ENCODE measurements around the gene PLEKHJ1. TPM values are rescaled to one million over a fixed set of nuclear protein-coding genes. Genes with fewer than 3 reads are reported as not detected.

PLEKHJ1 gene
- total and polyA plus RNA-seq, 2 of the 13 experiments (the other 11 are each of a cell fraction or from before 2014, with no cell fraction given): 70.5 to 130 TPM

- TF ChIP-seq ZMYM3 (CRISPR knock-in tag; IDR thresholded peaks at IDR 0.05): no peak; the same call in 1 of the 2 replicates
- TF ChIP-seq ZNF160 (CRISPR knock-in tag; IDR thresholded peaks at IDR 0.05): no peak
- TF ChIP-seq CEBPB (IDR thresholded peaks at IDR 0.05; ENCODE audit: borderline replicate concordance, low read depth, low read length): no peak
- TF ChIP-seq NCOR1 (IDR thresholded peaks at IDR 0.05; ENCODE audit: borderline replicate concordance, low read length): no peak
- TF ChIP-seq JUND (CRISPR knock-in tag; IDR thresholded peaks at IDR 0.05): no peak
- TF ChIP-seq GATAD1 (CRISPR knock-in tag; IDR thresholded peaks at IDR 0.05): no peak
- TF ChIP-seq PHF5A (CRISPR knock-in tag; IDR thresholded peaks at IDR 0.05; ENCODE audit: low read depth, unreplicated experiment): no peak
- no peak; the same call in 1 of the 2 replicates for TF ChIP-seq NRL (CRISPR knock-in tag; IDR thresholded peaks at IDR 0.05; ENCODE audit: borderline replicate concordance)
- TF ChIP-seq MEIS2 (CRISPR knock-in tag; IDR thresholded peaks at IDR 0.05): no peak
- no peak for TF ChIP-seq KDM4B (CRISPR knock-in tag; IDR thresholded peaks at IDR 0.05)
- no peak for TF ChIP-seq DPF2 (CRISPR knock-in tag; IDR thresholded peaks at IDR 0.05; ENCODE audit: borderline replicate concordance, low read depth)
- peak; percentile 47; the same call in 1 of the 2 replicates for TF ChIP-seq ETV5 (CRISPR knock-in tag; IDR thresholded peaks at IDR 0.05; ENCODE audit: borderline replicate concordance)
- TF ChIP-seq ZNF800 (CRISPR knock-in tag; IDR thresholded peaks at IDR 0.05): peak; percentile 35; the same call in 1 of the 2 replicates
- no peak for TF ChIP-seq REL (CRISPR knock-in tag; conservative IDR thresholded peaks at IDR 0.05)
- TF ChIP-seq LCORL (IDR thresholded peaks at IDR 0.05): no peak
- no peak for TF ChIP-seq LCORL (CRISPR knock-in tag; IDR thresholded peaks at IDR 0.05)
- no peak for TF ChIP-seq GMEB1 (CRISPR knock-in tag; IDR thresholded peaks at IDR 0.05; ENCODE audit: borderline replicate concordance)
- no peak for TF ChIP-seq KDM6A (CRISPR knock-in tag; IDR thresholded peaks at IDR 0.05; ENCODE audit: low read depth)
- TF ChIP-seq ZNF720 (CRISPR knock-in tag; IDR thresholded peaks at IDR 0.05): no peak
- no peak for TF ChIP-seq ZNF776 (CRISPR knock-in tag; IDR thresholded peaks at IDR 0.05)
- no peak for TF ChIP-seq ZNF335 (CRISPR knock-in tag; IDR thresholded peaks at IDR 0.05)
- TF ChIP-seq ZNF639 (CRISPR knock-in tag; conservative IDR thresholded peaks at IDR 0.05): no peak
- TF ChIP-seq DR1 (CRISPR knock-in tag; IDR thresholded peaks at IDR 0.05): no peak
- no peak for TF ChIP-seq GLMP (CRISPR knock-in tag; IDR thresholded peaks at IDR 0.05; ENCODE audit: borderline replicate concordance)
- no peak for TF ChIP-seq ZNF580 (CRISPR knock-in tag; IDR thresholded peaks at IDR 0.05; ENCODE audit: borderline replicate concordance, low read depth)
Measured at GRCh38 chr19:2282062-2282861, 46.1 kb upstream of the PLEKHJ1 start, which contains the start of gene PEAK3 (continued).
